Fibroblast of skin of back (primary cell): ENCODE results near the gene CIBAR2.

Experiments
- DNase-seq: peaks from one replicate; pipeline ENCODE4 v3.0.0-alpha.2; 2013

Gene CIBAR2

DNA sequence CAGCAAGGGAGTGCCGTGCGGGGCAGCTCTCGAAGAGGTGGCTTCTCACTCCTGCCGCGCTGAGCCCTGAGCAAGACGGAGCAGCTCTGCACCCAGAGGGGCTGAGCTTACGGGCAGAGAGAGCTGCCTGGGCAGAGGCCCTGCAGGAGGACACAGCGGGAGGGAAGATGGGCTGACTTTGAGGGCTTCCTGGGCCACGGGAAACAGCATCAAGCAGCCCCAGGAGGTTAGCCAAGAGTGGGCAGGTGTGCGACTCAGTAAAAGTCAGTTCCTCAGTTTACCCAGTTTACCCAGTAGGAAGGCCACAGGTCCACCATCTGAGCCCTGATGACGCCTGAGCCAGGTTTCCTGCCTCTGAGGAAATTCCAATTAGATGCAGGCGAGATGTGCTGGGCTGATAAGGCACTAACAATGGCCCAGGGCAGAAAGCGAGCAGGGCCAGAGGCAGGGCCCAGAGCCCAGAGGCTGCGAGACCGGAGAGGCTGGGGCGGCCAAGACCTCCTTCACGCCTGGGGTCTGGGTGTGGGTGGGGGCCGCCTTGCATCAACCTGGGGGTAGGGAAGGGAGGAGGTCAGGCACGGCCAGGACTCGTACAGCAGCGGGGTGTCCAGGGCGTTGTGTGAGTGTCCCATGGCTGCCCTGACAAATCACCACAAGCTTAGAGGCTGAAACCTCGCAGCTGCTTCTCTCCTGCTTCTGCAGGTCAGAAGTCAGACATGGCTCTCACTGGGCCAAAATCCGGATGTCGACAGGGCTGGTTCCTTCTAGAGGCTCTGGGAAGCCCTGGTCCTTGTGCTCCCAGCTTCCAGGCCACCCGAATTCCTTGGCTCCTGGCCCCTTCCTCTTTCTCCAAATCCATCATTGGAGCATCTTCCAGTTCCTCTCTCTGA, 32.0 kb upstream of the CIBAR2 start:
- DNase-seq = no peak

DNA sequence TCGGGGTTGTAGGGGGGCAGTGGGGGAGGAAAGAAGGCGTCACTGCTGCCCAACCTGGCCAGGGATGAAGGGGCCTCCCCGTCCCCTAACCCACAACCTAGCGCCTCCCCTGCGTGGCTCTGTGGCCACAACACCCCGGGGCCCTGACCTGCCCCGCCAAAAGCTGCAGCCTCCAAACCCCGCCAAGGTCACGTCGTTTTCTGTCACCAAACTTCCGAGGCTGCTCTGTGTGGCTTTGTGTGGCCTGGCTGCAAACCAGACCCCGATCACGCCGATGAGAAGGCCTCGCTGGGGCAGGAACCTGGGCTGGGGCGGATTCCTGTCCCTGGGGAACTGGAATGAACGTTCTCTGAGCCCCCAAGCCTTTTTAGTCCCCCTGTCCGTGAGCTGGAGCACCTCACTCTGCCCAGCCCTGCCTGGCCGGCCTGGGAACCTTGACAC, 30.5 kb upstream of the CIBAR2 start:
- DNase-seq = no peak

DNA sequence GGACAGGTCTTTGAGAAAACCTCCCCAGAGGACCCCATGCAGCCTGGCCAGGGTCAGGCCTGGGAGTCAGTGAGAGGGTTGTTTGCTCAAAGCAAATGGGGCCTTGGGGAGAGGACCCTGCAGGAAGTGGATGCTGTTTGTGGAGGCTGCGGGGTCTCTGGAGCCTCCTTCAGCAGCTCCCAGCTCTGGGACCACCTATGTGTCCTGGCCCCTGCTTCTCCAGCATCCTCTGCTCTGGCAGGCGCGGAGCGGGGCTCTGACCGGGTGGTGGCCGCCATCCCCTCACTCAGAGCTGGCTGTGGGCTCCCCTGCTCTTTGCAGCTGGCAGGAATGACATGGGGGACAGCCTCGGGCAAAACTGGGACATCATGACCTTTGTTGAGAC, 29.8 kb upstream of the CIBAR2 start:
- no peak for DNase-seq

DNA sequence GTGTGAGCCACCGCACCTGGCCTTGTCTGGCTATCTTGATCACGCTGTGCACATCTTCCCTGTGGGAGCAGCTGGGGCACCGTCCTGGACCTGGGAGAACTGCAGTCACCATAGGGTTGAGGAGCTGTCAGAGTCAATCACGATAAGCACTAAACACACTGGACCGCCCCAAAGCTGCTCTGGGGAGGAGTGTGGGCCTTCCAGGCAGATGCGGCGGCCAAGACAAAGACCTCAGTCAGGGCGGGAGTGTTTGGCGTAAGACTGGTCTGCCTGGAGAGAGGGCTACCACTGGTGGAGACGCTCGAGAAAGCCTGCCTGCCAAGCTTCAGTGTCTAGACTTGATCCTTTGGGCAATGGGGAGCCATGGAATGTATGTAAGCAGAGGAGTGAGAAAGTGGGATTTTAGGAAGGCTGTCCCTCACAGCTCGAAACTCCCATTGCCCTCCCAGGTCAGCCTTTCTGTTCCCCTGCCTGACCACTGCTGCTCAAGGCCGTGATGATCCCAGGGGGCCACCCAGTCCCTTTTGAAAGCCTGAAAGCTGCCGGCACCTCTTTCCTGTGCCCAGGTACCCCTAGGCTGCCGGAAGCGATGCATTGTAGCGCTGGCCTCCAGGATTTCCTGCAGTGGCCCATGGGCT, 29.3 kb upstream of the CIBAR2 start:
- DNase-seq = no peak

DNA sequence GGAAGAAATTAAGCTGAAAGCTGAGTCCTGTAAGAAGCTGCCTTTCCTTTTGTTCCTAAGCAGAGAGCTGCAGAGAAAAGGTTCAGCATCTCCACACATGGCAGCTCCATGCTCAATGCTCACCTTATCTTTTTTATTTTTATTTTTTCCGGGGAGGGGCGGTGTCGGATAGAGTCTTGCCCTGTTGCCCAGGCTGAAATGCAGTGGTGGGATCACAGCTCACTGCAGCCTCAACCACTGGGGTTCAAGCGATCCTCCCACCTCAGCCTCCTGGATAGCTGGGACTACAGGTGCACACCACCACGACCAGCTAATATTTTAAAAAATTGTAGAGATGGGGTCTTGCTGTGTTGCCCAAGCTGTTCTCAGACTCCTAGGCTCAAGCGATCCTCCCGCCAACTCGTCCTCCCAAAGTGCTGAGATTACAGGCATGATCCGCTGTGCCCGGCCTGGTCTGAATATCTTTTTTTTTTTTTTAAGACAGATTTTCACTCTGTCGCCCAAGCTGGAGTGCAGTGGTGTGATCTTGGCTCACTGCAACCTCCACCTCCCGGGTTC, 28.3 kb upstream of the CIBAR2 start:
- DNase-seq = no peak

DNA sequence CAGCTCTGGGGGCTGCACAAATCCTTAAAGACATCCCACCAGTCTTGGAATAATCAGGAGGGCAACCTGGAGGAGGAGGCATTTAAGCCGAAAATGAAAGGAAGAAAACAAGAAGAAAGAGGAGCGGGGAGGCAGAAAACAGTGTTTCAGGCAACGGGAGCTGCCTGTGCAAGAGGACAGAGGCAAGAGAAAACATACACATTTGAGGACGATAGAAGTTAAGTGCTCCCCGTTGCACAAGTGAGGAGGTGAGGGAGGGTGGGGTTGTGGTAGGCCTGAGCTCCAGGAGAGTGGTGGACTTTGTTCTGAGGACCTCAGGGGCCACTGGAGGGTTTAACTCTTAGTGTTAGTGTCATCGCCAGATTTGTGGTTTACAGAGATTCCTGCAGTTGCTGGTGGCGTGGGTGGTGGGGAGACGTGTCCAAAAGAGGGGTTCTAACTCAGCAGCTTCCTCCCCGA, 27.6 kb upstream of the CIBAR2 start:
- DNase-seq = no peak

DNA sequence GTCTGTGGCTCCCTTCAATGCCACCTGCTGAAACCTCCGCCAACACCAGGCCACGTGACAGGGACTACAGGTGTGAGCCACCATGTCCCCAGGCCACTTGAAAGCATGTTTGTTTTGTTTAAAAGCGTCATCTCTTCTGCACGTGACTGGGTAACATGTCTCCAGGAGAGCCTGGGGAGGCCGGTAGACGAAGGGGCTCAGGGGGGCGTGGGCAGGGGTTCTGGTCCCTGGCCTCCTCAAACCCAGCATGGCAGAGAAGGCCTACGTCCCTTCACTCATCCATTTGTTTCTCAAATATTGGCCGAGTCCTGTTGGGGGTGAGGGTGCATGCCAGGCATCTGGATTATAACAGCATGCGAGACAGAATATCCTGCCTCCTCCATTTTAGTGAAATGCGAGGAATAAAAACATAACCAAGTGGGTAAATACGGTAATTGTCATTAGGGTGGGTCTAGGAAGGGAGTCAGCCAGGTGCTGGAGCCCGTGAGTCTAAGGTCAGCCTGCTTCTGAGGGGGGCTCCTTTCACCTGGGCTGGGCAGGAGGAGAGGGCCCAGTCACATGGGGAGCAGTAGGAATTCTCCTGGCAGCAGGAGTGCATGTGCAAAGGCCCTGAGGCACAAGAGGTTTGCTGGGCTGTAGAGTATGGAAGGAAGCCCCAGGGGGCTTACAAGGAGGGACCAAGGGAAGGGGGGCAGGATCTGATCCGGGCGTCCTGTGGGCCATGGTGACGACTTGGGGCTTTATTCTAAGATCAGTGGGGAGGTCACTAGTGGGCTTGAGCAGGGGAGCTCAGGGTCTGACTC, 26.8 kb upstream of the CIBAR2 start:
- no peak for DNase-seq

DNA sequence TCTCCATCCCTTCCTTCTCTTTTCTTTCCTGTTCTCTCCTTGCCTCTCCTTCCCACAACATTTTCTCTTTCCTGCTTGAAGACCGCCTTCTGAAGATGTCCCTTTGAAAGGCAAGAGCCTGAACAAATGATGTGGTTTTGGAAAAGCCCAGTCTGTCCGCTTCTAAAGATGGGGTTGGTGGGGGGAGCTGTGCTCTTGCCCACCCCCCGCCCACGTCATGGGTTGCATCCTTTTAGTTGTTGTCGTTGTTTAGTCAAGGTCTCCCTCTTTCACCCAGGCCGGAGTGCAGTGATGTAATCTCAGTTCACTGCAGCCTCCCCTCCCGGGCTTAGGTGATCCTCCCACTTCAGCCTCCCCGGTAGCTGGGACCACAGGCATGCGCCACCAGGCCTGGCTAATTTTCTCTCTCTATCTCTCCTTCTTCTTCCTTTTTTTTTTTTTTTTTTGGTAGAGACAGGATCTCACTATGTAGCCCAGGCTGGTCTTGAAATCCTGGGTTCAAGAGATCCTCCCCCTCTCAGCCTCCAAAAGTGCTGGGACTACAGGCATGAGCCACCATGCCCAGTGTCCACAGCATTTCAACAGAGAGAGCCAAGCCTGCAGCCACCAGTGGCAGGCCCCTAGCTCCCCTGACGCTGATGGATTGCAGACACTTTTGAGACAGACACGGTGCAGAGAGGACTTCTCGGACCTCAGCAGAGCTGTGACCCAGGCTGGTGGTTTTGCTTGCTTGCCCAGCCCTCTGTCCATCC, 26.0 kb upstream of the CIBAR2 start:
- DNase-seq = no peak

DNA sequence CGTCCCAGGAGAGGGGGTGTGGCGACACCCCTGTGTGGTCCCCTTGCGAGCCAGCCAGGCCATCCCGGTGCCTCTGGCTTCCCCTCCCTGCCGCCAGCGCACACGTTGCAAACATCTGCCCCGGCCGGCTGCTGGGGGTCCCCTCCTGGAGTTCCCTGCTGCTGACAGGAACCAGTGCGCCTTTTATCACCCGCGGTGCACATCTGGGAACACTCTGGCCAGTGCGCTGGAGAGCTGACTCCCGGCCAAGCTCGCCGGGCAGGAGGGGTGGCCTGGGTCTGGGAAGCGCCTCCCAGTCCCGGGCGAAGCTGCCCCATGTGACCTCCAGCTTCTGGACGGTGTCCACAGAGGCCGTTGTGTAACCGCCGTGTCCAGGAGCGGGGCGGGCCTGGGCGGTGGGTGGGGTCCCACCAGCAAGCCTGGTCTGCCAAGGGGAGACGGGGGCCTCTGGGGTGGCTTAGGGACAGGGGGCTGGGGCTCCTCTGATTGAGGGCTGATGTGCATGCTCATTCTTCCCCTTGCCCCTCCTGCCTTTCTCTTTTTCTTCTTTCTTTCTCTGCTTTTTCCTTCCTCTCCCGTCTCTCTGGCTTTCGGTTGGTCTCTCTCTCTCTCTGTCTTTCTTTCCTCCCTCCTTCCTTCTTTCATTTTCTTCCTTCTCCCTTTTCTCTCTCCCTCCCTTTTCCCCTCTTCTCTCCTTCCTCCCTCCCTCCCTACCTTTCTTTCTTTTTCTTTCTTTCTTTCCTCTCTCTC, 25.2 kb upstream of the CIBAR2 start:
- DNase-seq = peak; percentile 62

DNA sequence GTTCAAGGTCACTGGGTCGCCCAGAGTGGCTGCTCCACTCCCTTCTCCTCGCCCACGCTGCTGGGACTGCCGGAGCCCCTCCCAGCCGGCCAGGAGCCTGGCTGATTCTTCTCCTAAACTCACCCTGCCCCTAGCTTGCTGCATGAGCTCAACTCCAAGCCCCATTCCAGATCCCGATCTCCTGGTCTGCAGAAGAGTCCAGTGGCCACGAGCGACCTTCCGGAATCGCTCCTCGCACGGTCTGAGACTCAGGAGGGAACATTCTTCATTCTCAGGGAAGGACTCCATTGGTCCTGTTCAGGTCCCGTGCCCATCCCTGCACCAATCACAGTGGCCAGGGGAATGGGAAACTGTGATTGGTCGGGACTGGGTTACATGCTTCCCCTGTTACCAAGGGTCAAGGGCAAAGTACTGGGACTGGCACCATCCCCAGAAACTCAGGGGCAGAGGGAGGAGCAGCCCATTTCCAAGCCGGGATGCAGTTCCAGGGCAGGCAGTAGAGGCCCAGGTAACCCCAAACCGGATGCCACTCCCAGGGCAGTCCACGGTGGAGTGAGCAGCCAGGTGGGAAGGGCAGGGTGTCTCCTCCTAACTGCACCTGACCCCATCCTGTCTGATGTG, 24.5 kb upstream of the CIBAR2 start:
- no peak for DNase-seq

DNA sequence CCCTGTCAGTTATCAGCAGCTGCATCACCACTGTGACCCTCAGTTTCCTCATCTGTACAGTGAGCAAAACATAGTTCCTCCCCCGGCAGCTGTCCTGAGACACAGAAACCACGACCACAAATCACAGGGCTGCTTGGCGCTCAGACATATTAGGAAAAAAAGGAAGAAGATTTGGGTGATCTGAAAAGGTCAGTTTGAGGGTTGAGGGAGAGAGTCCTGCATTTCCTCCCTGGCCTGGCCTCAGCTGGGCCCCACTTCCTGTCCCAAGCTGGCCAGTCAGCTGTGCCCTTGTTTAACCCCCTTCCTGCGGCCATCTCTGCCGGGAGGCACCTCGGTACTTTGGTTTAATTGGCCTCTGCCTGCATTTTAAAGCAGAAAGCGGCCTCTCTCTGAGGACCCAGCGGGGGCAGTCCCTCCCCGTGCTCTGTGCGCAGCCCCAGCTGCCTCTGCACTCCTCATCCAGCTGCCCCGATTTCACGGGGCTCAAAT, 24.0 kb upstream of the CIBAR2 start:
- DNase-seq = no peak

DNA sequence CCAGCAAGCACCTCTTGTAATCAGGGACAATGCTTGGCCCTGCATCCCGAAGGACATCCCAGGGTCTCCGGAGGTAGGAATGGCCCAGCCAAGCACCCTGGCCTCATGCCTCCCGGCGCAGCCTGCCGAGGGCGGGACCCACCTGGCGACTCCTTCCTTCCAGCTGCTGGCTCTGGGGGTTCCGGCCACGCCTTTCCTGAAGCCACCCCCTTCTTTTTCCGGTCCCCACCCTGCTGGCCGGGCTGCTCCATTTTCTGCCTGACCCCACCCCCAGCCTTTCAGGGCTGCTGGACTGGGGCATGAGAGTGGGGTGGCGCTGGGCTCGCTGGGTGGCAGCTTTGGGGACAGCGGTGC, 22.5 kb upstream of the CIBAR2 start:
- no peak for DNase-seq

DNA sequence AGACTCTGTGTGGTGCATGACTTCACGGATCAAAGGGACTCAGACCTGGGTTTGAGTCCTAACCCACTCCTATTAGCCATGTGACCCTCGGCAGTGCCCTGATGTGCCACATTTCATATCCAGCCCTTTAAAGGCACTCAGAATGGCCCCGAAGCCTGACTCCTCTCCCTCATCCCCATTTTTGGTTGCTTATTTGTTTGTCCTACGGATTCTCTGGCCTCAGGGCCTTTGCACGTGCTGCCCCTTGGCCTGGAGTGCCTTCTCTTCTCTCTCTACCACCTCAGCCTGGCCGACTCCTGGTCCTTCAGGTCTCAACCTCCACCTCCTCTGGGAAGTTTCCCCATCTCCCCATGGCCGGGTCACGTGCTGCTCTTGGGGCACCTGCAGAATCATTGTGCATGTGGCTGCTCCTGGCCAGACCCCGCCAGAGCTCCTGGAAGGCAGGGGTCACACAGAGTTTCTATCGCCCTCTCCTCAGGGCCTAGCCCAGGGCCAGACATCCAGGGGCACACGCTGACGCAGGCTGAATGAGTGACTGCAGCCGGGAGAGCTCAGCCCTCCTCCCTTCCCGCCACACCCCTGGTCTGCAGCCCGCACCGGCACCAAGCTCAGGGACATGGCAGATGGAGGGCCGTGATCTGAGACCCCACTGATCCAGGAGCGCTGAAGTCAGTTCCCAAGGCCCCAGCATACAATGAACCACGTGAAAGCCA, 22.0 kb upstream of the CIBAR2 start:
- no peak for DNase-seq

DNA sequence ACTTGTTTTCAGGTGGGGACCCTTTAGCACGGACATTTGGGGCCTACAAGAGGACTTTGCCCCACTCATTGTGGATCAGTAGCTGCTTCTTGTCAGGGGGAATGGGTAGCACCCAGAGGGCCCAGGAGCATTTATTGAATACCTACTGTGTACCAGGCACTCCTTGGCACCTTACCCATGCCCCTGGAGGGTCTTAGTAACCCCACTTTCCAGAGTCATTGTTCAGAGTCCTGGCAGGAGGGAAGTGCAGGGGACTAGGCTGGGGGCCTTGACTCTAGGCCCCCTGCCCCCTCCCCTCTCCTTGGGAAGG, 21.0 kb upstream of the CIBAR2 start:
- no peak for DNase-seq

DNA sequence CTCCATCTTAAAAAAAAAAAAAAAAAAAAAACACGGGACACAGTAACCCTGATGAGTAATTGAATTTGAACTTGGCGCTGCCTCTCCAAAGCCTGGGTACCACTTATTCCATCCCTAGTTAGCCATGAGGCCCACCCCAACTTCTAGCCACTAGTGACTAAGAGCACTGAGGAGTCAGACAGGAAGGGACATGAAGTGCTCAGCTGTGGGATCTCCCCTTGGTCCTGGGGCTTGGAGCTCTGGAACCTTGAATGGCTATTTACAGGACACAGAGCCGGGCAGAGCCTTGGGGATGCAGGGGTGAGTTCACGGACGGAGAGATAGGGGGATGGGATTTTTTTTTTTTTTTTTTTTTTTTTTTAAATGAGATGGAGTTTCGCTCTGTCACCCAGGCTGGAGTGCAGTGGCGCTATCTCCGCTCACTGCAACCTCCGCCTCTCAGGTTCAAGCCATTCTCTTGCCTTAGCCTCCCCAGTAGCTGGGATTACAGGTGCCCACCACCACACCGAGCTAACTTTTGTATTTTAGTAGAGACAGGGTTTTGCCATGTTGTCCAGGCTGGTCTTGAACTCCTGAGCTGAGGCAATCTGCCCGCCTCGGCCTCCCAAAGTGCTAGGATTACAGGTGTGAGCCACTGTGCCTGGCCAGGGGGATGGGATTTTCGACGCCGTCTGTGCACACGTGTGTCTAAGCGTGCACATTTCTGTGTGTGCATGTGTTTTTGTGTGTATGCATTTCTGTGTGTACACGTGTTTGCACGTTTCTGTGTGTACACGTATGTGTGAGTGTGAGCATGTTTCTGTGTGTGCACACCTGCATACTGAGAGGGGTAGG, 20.4 kb upstream of the CIBAR2 start:
- no peak for DNase-seq

DNA sequence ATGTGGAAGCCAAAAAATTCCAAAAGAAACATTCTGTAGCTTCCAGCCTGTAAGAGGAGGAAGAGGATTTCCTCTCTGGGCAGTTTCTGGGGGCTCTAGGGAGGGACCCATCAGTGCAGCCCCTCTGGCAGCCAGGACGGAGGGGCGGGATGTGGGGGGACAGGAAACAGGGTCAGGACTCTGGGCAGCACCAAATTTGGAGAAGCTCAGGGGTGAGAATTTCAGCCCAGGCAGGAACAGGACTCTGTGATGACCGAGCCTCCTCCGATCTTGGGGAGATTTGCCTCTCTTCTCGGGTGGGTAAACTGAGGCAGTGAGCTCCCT, 18.4 kb upstream of the CIBAR2 start:
- DNase-seq = no peak

DNA sequence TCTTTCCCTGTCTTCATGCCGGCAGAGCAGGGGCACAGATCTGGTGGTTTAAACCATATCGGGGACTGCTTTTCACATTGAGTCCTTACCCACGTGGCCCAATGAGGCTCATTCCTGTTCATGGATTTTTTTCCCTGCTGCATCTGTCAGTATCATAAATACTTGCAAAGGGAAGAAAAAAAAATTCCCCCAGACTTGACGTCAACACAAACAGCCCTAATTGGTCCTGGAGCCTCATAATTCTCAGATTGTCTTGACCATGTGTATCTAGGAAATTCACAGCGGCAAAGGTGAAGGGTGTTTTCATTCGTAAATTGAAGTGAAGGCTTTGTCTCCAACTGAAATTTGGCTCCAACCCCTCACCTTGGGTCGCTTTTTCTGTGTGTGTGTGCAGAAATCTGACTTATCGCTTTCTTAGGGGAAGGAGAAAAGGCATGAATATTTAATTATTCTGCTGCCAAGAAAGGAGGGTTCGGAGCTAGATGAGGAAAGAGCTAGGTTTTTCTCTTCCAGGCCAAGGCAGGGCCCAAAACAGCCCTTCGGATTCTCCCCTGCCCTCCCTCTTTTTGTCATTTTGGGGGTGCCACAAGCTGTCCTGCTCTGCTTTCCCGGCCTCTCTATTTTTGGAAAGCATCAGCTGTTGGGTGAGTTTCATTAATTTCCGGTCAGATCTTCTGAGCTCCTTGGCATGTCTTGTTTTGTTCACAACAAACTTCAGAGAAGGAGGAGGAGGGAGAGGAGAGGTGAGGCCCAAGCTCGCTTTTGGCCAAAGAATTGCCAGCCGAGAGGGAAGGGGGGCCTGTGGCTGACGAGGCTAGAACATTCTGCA, 17.8 kb upstream of the CIBAR2 start:
- peak; percentile 18 for DNase-seq

DNA sequence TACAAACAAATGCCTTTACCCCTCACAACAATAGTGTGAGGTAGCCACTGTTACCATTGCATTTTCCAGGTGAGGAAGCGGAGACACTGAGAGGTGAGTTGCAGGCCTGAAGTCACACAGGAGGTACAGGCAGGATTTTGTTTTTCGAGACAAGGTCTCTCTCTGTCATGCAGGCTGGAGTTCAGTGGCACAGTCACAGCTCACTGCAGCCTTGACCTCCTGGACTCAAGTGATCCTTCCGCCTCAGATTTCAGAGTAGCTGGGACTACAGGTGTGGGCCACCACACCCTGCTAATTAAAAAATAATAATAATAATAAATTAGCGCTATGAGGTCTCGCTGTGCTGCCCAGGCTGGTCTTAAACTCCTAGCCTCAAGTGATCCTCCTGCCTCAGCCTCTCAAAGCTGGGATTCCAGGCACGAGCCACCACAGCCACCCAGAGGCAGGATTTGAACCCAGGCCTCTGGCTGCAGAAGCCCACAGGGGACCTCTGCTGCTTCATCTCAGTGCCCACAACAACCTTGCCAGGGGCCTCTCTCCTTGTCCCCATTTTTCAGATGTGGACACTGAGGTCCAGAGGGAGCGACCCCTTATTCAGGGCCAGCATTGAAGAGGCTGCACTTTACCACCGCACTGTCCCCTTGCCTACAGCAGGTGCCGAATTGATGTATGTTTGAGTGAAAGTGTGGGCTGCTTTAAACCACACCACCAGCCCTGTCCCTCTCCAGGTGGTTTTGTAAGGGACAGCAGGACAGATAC, 16.0 kb upstream of the CIBAR2 start:
- no peak for DNase-seq
